Gastrocnemius medialis (tissue), 4 donors: ENCODE data around the gene PTPN3.
"Not testable (repeated sequence)": the region's sequence is repeated elsewhere in the genome, so short reads cannot be mapped to it uniquely, and the experiment has no call there.

Source experiments
- CTCF ChIP-seq, 5 experiments: fragments of 450-650 bp in 3 of 5; fragments of 200-600 bp in 2 of 5; sonication (generic) in 2 of 5; IDR thresholded peaks in 4 of 5; conservative IDR thresholded peaks in 1 of 5; 1 replicate in 4 of 5; 2 replicates in 1 of 5; pipeline ENCODE4 v1.5.1; 2016 to 2019; ENCODE audit warnings: antibody characterized with exemption in 5 of 5, mild to moderate bottlenecking in 3 of 5, moderate library complexity in 3 of 5
- POLR2A ChIP-seq, 2 donors: fragments of 450-650 bp; IDR thresholded peaks; one replicate each; pipeline ENCODE4 v1.6.1; 2017; ENCODE audit warnings: antibody characterized with exemption in 2 of 2, mild to moderate bottlenecking in 2 of 2, moderate library complexity in 2 of 2

GRCh38 chr9:109544954-109545353, 46.8 kb upstream of the PTPN3 start:
- TF ChIP-seq CTCF (IDR thresholded peaks at IDR 0.05 in 4 of 5, conservative IDR thresholded peaks at IDR 0.05 in 1 of 5); POLR2A (IDR thresholded peaks at IDR 0.05): not testable (repeated sequence)
